Suprapubic skin (tissue), 4 donors: ENCODE measurements around the gene GCLC. TPM values are rescaled to one million over a fixed set of nuclear protein-coding genes. Genes with fewer than 3 reads are reported as not detected.

Experiments
- DNase-seq, 2 donors: peaks; one replicate each; pipeline ENCODE4 v3.0.0-alpha.2; 2019; ENCODE audit warnings: low spot score in 2 of 2
- H3K27ac ChIP-seq: fragments of 200-600 bp; sonication (generic); one replicate; pipeline ENCODE4 v1.5.1; 2019
- H3K27me3 ChIP-seq: fragments of 200-600 bp; sonication (generic); one replicate; pipeline ENCODE4 v1.5.1; 2019
- H3K36me3 ChIP-seq: fragments of 200-600 bp; sonication (generic); one replicate; pipeline ENCODE4 v1.5.1; 2019
- H3K4me1 ChIP-seq: fragments of 200-600 bp; sonication (generic); one replicate; pipeline ENCODE4 v1.5.1; 2019
- H3K4me3 ChIP-seq: fragments of 200-600 bp; sonication (generic); one replicate; pipeline ENCODE4 v1.5.1; 2019; ENCODE audit warnings: mild to moderate bottlenecking
- H3K9me3 ChIP-seq: fragments of 200-600 bp; sonication (generic); one replicate; pipeline ENCODE4 v1.5.1; 2019
- CTCF ChIP-seq, 2 donors: fragments of 200-600 bp in 1 of 2; fragments of 450-650 bp in 1 of 2; sonication (generic) in 1 of 2; IDR thresholded peaks; one replicate each; pipeline ENCODE4 v1.5.1; 2016 to 2019; ENCODE audit warnings: antibody characterized with exemption in 2 of 2, mild to moderate bottlenecking in 1 of 2, moderate library complexity in 1 of 2
- EP300 ChIP-seq: sonication (generic); formaldehyde crosslinking; IDR thresholded peaks from one replicate; pipeline ENCODE4 v1.6.1; 2017; ENCODE audit warnings: antibody characterized with exemption
- POLR2A ChIP-seq, 2 donors: fragments of 450-650 bp; IDR thresholded peaks; one replicate each; pipeline ENCODE4 v1.6.1; 2017; ENCODE audit warnings: antibody characterized with exemption in 2 of 2, mild to moderate bottlenecking in 2 of 2, moderate library complexity in 2 of 2
- POLR2AphosphoS5 ChIP-seq, 3 donors: sonication (generic); formaldehyde crosslinking; IDR thresholded peaks; one replicate each; pipeline ENCODE4 v1.6.1; 2017; ENCODE audit warnings: antibody characterized with exemption in 3 of 3
- WGBS: methylation state at CpG from one replicate; pipeline ENCODE4 v1.1.5; 2018; 5-methylcytosine and 5-hydroxymethylcytosine counted together
- total RNA-seq, 4 donors: library from RNA; depleted of rRNA; stranded (reverse); fragments of >200 nt; gene quantifications; one replicate each; pipeline ENCODE4 v1.1.0, GENCODE V29; 2016

GCLC gene
- total RNA-seq, 4 donors from 2014 or later: 47.3 to 65.0 (median 51.1) TPM

GRCh38 chr6:53530346-53530745, 14.6 kb downstream of the GCLC start:
- WGBS: 46% methylated on average over 5 of the region's 5 CpGs
- Histone ChIP-seq H3K27ac (no peak overlapping the region), H3K36me3 (no peaks in the 10 kb centered on the region), H3K4me1 (peaks cover 37% of the 10 kb centered on the region), H3K4me3 (no peak overlapping the region), H3K9me3 (no peaks in the 10 kb centered on the region), H3K27me3 (no peaks in the 10 kb centered on the region)
- no peak for DNase-seq
- TF ChIP-seq CTCF (IDR thresholded peaks at IDR 0.05): no peak
- TF ChIP-seq POLR2A (IDR thresholded peaks at IDR 0.05): no peak
- no peak for TF ChIP-seq EP300
- no peak for TF ChIP-seq POLR2AphosphoS5 (IDR thresholded peaks at IDR 0.05)

- H3K4me3 ChIP-seq: no peak overlapping the region
- H3K9me3 ChIP-seq: no peaks in the 10 kb centered on the region
- TF ChIP-seq POLR2AphosphoS5 (IDR thresholded peaks at IDR 0.05) (no peak), POLR2A (IDR thresholded peaks at IDR 0.05) (no peak), CTCF (IDR thresholded peaks at IDR 0.05) (no peak), EP300 (no peak)
- WGBS: 59% methylated on average over 5 of the region's 5 CpGs
- peaks cover 45% of the 10 kb centered on the region for H3K4me1 ChIP-seq
- no peaks in the 10 kb centered on the region for H3K27me3 ChIP-seq
- no peak overlapping the region for H3K27ac ChIP-seq
- no peaks in the 10 kb centered on the region for H3K36me3 ChIP-seq
- no peak for DNase-seq
Measured at GRCh38 chr6:53529324-53530036, 15.4 kb downstream of the GCLC start.

GRCh38 chr6:53528107-53528506, 16.8 kb downstream of the GCLC start:
- Histone ChIP-seq H3K4me1 (peaks cover 58% of the 10 kb centered on the region), H3K36me3 (no peaks in the 10 kb centered on the region)

GRCh38 chr6:53527249-53527765, 17.6 kb downstream of the GCLC start:
- Histone ChIP-seq H3K4me1 (peaks cover 61% of the 10 kb centered on the region), H3K9me3 (no peaks in the 10 kb centered on the region), H3K4me3 (no peak overlapping the region), H3K36me3 (no peaks in the 10 kb centered on the region), H3K27ac (no peak overlapping the region), H3K27me3 (no peaks in the 10 kb centered on the region)
- no peak for DNase-seq
- 86% methylated on average over 4 of the region's 4 CpGs for WGBS
- TF ChIP-seq POLR2A (IDR thresholded peaks at IDR 0.05) (no peak), POLR2AphosphoS5 (IDR thresholded peaks at IDR 0.05) (no peak), EP300 (no peak), CTCF (IDR thresholded peaks at IDR 0.05) (no peak)

More at GRCh38 chr6:53528107-53528506, 16.8 kb downstream of the GCLC start:
- Histone ChIP-seq H3K27ac (no peak overlapping the region), H3K9me3 (no peaks in the 10 kb centered on the region), H3K27me3 (no peaks in the 10 kb centered on the region), H3K4me3 (no peak overlapping the region)
- no peak for DNase-seq
- TF ChIP-seq POLR2AphosphoS5 (IDR thresholded peaks at IDR 0.05): no peak
- no peak for TF ChIP-seq EP300

GRCh38 chr6:53526000-53526399, 18.9 kb downstream of the GCLC start:
- H3K4me1 ChIP-seq: peaks cover 54% of the 10 kb centered on the region
- H3K36me3 ChIP-seq: peaks cover under 1% of the 10 kb centered on the region
- no peaks in the 10 kb centered on the region for H3K9me3 ChIP-seq
- no peak for DNase-seq
- H3K27ac ChIP-seq: no peak overlapping the region
- H3K27me3 ChIP-seq: no peaks in the 10 kb centered on the region
- H3K4me3 ChIP-seq: no peak overlapping the region
- WGBS: 49% methylated on average over 1 of the region's 1 CpG
- TF ChIP-seq EP300 (no peak), CTCF (IDR thresholded peaks at IDR 0.05) (no peak), POLR2A (IDR thresholded peaks at IDR 0.05) (no peak)

- TF ChIP-seq POLR2A (IDR thresholded peaks at IDR 0.05) (no peak), POLR2AphosphoS5 (IDR thresholded peaks at IDR 0.05) (no peak), CTCF (IDR thresholded peaks at IDR 0.05) (no peak), EP300 (no peak)
- H3K27me3 ChIP-seq: no peaks in the 10 kb centered on the region
- peaks cover 14% of the 10 kb centered on the region for H3K36me3 ChIP-seq
- WGBS: 47% methylated on average over 1 of the region's 1 CpG
- H3K9me3 ChIP-seq: no peaks in the 10 kb centered on the region
- peak overlapping the region; percentile 5 for H3K27ac ChIP-seq
- H3K4me1 ChIP-seq: peaks cover 39% of the 10 kb centered on the region
- no peak overlapping the region for H3K4me3 ChIP-seq
- DNase-seq: no peak
Measured at GRCh38 chr6:53524455-53524815, 20.5 kb downstream of the GCLC start.
